Testis (tissue), 2 donors: Measurements from ENCODE around the gene CAMKK2.

Experiments
- CTCF ChIP-seq, 3 experiments: fragments of 450-650 bp in 2 of 3; fragments of 200-600 bp in 1 of 3; sonication (generic) in 1 of 3; IDR thresholded peaks; one replicate each; pipeline ENCODE4 v1.5.1; 2016 to 2019; ENCODE audit warnings: antibody characterized with exemption in 3 of 3, mild to moderate bottlenecking in 2 of 3, moderate library complexity in 1 of 3
- POLR2A ChIP-seq: fragments of 450-650 bp; IDR thresholded peaks from one replicate; pipeline ENCODE4 v1.6.1; 2017; ENCODE audit warnings: antibody characterized with exemption, mild to moderate bottlenecking, moderate library complexity

- TF ChIP-seq CTCF (IDR thresholded peaks at IDR 0.05): no peak
- no peak for TF ChIP-seq POLR2A
Measured at GRCh38 chr12:121239351-121240061, 57.0 kb downstream of the CAMKK2 start.
